Stimulated activated CD4-positive, alpha-beta T cell treated with anti-CD3 and anti-CD28 coated beads, Interleukin-4, amount 100 ng/mL, for 4 hours (primary cell): ENCODE results near the gene HIVEP1.

Experiments used
- DNase-seq, 2 experiments: peaks; one replicate each; pipeline ENCODE4 v3.0.0-alpha.2; 2020

The HIVEP1 gene

GRCh38 chr6:12200761-12201160 lies 188.6 kb downstream of the HIVEP1 start:
- DNase-seq, result no peak

DNA sequence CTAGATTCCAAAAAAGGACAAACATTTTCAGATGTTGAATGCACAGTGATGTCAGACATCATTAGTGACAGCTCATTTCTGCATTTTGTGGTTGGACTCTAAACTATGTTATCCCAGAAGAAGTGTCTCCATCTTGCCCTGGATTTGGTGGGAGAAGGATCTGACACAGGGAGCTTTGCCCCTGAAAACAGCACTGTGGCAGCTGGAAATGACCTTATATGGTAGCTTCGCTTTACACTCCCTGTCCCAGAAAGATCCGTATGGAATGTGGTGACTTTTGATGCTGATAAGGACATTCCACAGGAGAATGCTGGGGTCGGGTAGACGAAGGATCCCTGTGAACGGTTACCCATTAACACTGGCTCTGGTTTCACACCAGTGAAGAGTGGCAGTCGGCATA lies 190.9 kb downstream of the HIVEP1 start:
- DNase-seq, result no peak

DNA sequence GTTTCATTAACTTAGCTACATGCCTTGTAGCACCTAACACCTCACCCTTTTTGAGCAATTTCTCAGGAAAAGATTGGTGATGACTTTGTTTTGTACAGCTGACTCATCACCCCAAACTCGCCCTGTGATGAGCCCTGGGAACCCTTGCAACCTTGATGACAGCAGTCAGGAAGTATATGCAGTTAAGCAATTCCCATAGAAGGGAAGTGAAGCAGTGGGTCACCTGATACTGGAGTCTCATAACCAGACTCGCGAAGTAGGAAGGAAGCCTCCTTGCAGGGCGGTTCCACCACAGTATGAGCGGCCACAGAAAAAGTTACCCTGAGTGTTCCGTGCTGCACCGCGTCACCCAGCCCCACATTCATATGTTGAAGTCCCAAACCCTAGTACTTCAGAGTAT lies 196.1 kb downstream of the HIVEP1 start:
- DNase-seq, result no peak

DNA sequence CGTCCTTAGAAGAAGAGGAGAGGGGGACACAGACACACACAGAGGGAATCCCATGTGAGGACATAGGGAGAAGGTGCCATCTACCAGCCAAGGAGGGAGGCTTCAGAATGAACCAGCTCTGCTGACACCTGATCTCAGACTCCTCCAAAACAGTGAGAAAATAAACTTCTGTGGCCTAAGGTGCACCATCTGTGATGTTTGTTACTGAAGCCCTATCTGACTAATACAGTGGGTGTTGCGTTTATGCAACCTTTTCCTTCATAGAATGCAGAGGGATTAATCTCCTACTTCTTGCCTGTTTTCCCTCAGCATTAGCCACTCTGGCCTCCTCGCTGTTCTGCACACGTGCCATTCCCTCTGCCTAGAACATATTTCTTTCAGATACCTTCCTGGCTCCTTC lies 196.6 kb downstream of the HIVEP1 start:
- no peak for DNase-seq
